IPS DF 19.7 (cell line): ENCODE measurements around the gene MYL7.

Experiments
- DNase-seq: peaks from one replicate; pipeline ENCODE4 v3.0.0-alpha.2; 2013; ENCODE audit warnings: low read depth, low spot score

MYL7 gene

GRCh38 chr7:44112231-44112996, 28.7 kb downstream of the MYL7 start:
- no peak for DNase-seq

- no peak for DNase-seq
These were observed 29.4 kb downstream of the MYL7 start for GRCh38 chr7:44111761-44112160.

GRCh38 chr7:44110719-44111635, 30.2 kb downstream of the MYL7 start:
- DNase-seq, result no peak

GRCh38 chr7:44109991-44110390, 31.1 kb downstream of the MYL7 start:
- DNase-seq, result no peak

GRCh38 chr7:44108768-44109750, 32.1 kb downstream of the MYL7 start:
- DNase-seq, result no peak

GRCh38 chr7:44107961-44108767, 33.0 kb downstream of the MYL7 start:
- no peak for DNase-seq

- DNase-seq, result no peak
These were observed 33.8 kb downstream of the MYL7 start for GRCh38 chr7:44107116-44107960.

GRCh38 chr7:44106311-44107065, 34.6 kb downstream of the MYL7 start:
- DNase-seq, result no peak

- no peak for DNase-seq
These were observed 35.3 kb downstream of the MYL7 start for GRCh38 chr7:44105832-44106231.

GRCh38 chr7:44104860-44105771, 36.0 kb downstream of the MYL7 start:
- DNase-seq, result no peak

GRCh38 chr7:44103923-44104859, 36.9 kb downstream of the MYL7 start, which contains the start of gene AEBP1:
AEBP1 (plus strand) TSS chr7:44104345; CDS start chr7:44104666, 321 bp downstream.
- no peak for DNase-seq

- no peak for DNase-seq
These were observed 37.6 kb downstream of the MYL7 start for GRCh38 chr7:44103566-44103922.

GRCh38 chr7:44102846-44103565, 38.1 kb downstream of the MYL7 start:
- DNase-seq, result no peak

GRCh38 chr7:44101966-44102845, 38.9 kb downstream of the MYL7 start:
- DNase-seq, result no peak

- no peak for DNase-seq
These were observed 39.7 kb downstream of the MYL7 start for GRCh38 chr7:44101303-44101965.
